Measurements from ENCODE around the gene TTC13.

DNA sequence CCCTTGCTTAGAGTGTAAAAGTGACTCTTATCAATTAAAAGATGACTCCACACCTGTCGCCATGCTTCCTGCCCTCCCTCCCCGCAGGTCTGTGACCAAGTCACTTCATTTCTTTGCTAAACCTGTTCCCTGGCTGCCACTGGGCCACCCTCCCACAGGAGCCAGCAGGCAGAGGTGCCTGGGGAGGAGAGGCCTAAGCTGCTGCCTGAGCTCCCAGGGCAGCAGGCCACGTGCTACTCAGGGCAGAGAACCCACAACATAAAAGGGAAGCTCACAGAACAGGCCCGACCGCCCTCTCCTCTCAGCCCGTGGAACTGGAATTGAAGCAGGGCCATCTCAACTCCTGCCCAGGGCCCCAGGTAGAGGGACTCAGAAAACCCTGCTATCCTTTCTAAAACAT lies 115.2 kb downstream of the TTC13 start:
- TF ChIP-seq, protein P1, sequence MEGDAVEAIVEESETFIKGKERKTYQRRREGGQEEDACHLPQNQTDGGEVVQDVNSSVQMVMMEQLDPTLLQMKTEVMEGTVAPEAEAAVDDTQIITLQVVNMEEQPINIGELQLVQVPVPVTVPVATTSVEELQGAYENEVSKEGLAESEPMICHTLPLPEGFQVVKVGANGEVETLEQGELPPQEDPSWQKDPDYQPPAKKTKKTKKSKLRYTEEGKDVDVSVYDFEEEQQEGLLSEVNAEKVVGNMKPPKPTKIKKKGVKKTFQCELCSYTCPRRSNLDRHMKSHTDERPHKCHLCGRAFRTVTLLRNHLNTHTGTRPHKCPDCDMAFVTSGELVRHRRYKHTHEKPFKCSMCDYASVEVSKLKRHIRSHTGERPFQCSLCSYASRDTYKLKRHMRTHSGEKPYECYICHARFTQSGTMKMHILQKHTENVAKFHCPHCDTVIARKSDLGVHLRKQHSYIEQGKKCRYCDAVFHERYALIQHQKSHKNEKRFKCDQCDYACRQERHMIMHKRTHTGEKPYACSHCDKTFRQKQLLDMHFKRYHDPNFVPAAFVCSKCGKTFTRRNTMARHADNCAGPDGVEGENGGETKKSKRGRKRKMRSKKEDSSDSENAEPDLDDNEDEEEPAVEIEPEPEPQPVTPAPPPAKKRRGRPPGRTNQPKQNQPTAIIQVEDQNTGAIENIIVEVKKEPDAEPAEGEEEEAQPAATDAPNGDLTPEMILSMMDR (IDR thresholded peaks at IDR 0.05), result no peak
- no peak for TF ChIP-seq POLR2AphosphoS5 (IDR thresholded peaks at IDR 0.05)
- no peak for TF ChIP-seq EP300 (IDR thresholded peaks at IDR 0.05)

Data from sigmoid colon (tissue), 4 donors.